GM19035 (cell line): ENCODE measurements around the gene MYOM3.
A peak's percentile ranks its signal among the peaks of the same experiment; 100 is the strongest.

ENCODE experiments used
- ATAC-seq: cut with Tn5 transposase; IDR thresholded peaks from one replicate; pipeline ENCODE4 v1.9.1; 2021; ENCODE audit not compliant: unreplicated experiment

MYOM3 gene

GRCh38 chr1:24111996-24112779 lies at the start of gene MYOM3:
MYOM3 (minus strand) TSS chr1:24112135; CDS start chr1:24108636, 3,499 bp downstream.
- ATAC-seq: no peak

DNA sequence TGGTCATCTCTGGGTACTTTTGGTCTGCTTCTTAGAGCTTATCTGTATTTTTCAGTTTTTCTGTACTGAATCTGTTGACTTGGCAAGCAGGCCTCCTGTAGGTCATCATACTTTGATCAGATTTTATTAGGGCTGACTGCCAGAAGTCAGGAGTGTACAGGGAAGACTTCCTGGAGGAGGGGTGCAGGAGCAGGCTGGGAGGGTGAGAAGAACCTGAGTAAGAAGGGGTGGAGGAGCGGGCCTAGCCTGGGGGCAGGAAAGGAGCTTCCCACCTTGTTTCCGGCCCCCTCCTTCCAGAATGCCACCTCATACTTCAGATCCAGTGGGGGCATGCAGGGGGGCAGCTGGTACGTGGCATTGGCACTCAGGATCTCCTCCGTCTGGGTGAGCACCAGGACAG lies 49.3 kb upstream of the MYOM3 start:
- no peak for ATAC-seq

DNA sequence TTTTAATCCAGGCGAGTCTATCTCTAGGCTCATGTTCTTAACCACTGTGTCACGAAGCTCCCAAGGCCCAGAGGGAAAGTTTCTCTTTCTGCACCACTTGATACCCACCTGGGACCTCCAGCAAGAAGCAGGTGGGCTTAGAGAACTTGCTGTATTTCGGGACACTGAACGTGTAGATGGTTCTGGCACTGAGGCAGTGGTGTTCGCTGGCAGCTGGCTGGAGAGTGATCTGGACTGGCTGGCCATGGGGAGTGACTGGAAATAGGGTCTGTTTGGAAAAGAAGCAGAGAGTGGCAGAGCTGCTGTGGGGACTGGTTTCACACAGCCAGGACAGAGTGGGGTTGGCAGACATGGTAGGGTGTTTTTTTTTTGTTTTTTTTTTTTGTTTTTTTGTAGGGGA lies 47.4 kb upstream of the MYOM3 start:
- no peak for ATAC-seq

- no peak for ATAC-seq
These were observed 46.1 kb upstream of the MYOM3 start for GRCh38 chr1:24157918-24158481.

- no peak for ATAC-seq
These were observed 44.8 kb upstream of the MYOM3 start for GRCh38 chr1:24156542-24157260.

DNA sequence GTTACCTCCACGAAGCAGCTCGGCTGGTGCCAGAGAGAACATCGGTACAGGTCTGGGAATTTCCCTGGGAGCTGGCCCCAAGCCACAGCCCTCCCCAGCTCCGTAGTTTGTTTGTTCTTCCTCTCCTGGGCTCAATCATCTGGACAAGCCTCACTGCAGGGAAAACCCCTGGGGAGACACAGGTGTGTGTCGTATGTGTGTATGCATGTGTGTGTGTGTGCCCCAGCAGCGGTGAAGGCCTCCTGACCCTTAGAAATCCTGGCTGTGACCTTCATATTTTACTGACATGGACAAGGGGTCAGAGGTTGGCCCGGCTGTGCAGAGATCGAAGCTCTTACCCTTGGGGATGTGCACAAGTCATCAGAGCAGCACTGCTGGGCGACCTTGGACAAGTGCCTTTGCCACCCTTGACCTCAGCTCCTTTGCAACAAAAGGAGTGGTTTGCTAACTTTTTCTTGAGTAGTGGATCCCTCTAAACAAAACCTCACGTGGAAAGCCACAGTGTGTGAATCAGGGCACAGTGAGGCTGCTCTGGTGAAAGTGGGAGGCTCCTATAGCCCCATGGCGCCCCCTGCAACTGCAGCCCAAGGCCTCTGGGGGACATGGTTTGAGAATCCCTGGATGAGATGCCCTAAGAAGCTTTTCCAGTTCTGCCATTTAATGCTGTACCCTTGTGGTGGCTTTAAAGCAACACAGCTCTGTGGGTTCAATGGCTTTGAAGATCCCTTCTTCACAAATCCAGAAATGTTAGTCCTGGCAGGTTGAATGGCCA lies 43.3 kb upstream of the MYOM3 start:
- no peak for ATAC-seq

GRCh38 chr1:24154215-24154614 lies 42.3 kb upstream of the MYOM3 start:
- no peak for ATAC-seq

DNA sequence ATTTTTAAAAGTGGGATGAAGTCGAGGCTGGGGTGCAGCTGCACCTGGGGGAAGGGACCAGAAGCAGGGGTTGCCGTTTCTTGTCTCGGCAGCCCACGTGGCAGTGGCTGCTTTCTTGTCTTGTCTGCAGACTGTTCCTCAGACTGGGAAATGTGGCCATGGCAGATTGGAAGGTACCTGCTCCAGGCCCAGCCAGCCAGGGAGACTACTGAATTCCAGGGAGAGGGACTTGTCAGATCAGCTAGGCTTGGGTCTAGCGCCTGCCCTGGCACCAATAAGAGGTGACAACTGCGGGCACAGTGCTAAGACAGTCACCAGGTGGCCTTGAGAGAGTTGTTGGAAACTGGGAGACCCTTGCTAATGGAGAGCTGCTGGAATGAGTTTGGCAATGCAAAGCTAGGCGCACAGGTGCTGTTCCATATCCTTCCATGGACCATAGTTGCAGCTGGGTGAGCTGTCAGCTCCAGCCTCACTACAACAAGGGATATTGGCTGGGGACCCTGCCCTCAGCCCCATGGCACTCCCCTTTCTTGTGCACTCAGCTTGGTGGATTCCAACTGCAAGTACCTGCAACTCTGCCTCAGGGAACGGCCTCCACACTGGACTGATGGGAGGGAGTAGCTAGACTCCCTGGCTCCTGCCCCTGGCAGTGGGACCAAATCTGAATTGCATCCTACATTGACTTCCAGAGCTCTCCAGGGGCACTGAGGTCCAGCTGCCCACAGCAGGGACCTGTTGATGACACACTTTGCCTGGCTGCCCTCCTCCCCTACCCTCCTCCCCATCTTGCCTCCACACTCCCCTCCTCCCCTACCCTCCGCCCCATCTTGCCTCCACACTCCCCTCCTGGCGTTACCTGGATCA lies 40.9 kb upstream of the MYOM3 start:
- ATAC-seq: no peak

GRCh38 chr1:24151175-24151533 lies 39.2 kb upstream of the MYOM3 start:
- ATAC-seq: no peak

DNA sequence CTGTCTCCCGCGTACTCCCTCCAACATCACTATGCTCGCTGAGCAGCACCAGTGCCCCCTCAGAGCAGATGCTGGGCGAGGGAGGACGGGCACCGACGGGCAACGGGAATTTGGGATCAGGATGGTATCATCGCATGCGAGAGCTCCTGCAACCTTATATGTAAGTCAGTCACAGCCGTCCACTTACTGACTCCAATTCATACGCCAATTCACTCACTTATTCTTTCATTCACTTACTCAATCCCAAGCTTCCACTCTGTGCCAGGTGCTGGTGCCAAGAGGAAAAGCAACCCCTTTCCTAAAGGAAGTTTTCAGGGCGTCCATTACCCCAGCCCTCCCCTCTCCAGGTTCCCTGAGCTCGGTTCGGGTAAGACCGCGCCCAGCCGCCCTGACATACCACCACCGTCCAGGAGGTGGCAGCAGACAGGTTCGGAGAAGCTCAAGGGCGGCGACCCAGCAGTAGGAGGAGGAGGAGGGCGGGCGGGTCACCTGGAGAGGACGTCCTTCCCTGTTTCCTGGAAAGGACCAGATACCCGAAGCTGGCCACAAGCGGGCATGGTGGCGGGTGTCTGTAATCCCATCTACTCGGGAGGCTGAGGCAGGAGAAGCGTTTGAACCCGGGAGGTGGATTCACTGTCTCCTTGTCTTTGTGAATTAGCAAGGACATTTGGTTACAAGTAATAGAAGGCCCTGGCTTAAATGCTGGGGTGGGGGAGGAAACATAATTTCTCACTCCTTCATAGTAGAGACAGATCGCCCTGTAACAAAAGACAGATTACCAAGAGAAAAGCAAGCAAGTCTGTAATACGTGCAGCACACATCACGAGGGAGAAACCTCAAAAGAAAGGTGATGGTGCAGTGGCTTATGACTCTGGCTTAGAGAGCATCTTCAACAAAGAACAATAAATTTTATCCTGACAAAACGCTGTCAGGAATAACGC lies 38.6 kb upstream of the MYOM3 start:
- ATAC-seq: peak; percentile 79

- no peak for ATAC-seq
These were observed 37.9 kb upstream of the MYOM3 start for GRCh38 chr1:24149866-24150233.

GRCh38 chr1:24147816-24148215 lies 35.9 kb upstream of the MYOM3 start:
- ATAC-seq: no peak

- no peak for ATAC-seq
These were observed 35.3 kb upstream of the MYOM3 start for GRCh38 chr1:24147194-24147593.

- ATAC-seq: no peak
These were observed 30.9 kb upstream of the MYOM3 start, which contains the start of gene IL22RA1 for GRCh38 chr1:24142546-24143534. IL22RA1 (minus strand) TSS chr1:24143140; CDS start chr1:24143082, 58 bp downstream.

DNA sequence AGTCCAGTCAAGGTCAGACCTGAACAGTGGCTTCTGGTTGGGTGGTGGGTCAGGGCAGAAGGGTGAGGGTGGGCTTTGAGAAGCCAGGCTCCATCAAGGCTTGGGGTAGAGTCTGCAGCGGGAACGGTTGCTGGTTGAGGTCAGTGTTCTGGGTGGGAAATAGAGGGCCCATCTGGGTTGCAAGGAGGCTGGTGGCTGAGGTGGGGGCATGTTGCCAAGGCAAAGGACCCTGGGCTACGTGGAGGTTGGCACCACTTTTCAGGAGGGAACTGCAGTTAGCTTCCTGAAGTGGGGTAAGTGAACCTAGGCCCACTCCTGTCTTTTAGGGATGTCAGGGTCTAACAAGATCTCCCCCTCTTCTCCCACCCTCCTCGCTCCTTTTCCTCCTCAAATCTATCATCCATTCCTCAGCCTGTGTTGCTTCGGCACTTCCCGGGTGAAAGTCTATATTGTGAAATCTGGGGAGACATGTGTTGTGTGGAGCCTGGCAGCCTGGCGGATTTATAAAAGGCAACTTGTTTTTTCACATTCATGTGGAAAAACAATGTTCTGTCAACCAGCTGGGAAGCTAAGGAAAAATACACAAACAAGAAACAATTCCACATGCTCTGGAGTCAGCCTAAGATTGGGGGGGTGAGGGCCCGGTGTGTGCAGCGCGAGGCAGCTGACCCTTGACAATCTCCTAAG lies 29.5 kb upstream of the MYOM3 start:
- ATAC-seq: no peak

GRCh38 chr1:24140741-24141181 lies 28.8 kb upstream of the MYOM3 start:
- no peak for ATAC-seq

DNA sequence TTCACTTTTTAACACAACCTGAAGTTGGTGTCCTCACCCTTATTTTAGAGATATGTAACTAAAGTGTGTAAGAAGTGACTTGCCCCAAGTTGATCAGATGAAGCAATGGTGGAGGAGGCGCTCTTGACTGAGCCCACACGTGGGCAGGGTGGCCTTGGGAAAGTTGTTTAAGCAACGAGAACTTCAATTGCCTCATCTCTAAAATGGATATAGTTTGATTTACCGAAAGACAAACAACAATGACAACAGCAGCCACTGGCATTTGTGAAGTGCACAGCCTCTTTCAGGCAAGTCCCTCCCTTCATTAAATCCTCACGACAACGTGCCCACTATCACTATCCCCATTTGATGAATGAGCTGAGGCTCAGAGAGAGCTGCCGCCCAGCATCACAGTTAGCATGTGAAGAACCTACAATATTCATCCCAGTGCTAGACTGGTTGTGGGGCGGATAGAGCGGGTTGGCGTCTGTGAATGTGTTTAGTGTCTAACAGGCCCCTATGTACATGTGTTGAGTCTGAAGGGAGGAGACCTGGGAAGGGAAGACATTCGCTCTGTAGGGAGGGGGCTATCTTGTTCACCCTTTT lies 28.0 kb upstream of the MYOM3 start:
- ATAC-seq: no peak
